ENCODE measurements around the gene PCSK6.
"Not testable (repeated sequence)": the region's sequence is repeated elsewhere in the genome, so short reads cannot be mapped to it uniquely, and the experiment has no call there.

PCSK6 gene

DNA sequence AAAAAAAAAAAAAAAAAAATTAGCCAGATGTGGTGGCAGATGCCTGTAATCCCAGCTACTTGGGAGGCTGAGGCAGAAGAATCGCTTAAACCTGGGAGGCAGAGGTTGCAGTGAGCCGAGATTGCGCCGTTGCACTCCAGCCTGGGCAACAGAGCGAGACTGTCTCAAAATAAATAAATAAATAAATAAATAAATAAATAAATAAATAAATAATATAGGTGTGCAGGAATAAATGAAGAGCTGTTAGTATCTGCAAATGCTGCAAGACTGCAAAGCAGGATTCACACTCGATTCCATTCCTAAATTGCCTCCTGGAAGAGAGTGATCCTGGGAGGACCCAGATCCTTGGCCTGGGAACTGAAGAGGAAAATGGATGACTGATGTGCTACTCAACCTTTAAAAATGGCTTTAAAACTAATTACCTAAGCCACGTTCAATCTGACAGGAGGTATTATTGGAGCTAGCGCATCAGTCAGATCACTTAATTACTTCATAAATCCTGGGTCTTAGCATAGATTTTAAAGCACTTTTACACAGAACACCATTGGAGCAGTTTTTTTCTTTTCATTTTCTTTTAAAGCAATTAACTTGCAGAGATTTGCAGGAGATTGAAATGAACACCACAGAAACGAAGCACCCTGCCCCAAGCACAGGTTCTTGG lies 132.9 kb downstream of the PCSK6 start:
- not testable (repeated sequence) for DNase-seq (ENCODE audit: low read depth in 3 of 3)

DNA sequence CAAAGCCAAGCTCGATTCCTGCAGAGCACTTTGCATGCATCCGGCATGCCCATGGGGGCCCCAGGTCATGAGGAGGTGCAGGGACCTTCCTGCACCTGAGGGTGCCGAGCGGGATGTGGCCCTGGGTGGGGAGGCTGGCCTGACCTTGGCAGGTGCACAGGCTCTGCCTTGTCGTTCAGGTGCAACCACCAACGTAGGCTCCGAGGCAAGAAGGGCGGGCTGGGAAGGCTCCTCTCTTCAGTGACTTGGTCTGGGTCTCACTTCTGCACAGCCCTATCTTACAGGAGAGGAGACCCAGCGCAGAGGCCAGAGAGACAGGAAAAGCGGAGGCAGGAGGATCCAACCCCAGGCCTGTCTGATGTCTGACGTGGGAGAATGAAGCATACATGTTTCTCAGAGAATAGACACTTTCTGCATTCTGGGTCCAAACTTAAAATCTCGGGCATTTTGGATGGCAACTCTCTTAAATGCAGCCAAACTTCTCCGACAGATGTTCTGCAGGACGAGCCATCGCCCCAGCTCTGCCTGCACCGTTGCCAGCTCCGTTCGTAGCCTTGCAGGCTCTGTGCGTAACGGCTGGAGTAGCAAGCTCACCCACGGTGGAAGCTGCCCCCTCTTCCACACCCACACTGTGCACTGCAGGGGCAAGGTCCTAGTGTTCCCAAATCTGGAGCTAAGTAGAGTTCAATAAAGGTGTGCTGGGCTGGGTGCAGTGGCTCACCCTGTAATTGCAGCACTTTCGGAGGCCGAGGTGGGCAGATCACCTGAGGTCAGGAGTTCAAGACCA lies 133.6 kb downstream of the PCSK6 start:
- no peak for DNase-seq (ENCODE audit: low read depth in 3 of 3)

- DNase-seq (ENCODE audit: low read depth in 3 of 3), result no peak
These were observed 134.4 kb downstream of the PCSK6 start for GRCh38 chr15:101354891-101355623.

DNA sequence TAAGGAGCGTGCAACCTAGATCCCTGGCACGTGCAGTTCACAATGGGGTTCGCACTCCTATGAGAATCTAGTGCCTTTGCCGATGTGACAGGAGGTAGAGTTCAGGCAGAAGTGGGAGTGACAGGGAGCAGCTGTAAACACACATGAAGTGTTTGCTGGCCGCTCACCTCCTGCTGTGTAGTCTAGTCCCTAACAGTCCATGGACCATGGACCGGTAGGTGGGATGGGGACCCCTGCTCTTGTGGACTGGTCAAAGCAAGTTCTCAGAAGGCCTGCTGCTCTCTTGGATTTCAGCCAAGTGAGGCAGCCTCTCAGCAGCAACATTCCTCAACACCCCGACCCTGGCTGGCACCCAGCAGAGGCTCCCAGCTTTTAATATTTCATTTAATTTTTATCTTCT lies 136.3 kb downstream of the PCSK6 start:
- no peak for DNase-seq (ENCODE audit: low read depth in 3 of 3)

- no peak for DNase-seq (ENCODE audit: low read depth in 3 of 3)
These were observed 137.8 kb downstream of the PCSK6 start for GRCh38 chr15:101351736-101352135.

DNA sequence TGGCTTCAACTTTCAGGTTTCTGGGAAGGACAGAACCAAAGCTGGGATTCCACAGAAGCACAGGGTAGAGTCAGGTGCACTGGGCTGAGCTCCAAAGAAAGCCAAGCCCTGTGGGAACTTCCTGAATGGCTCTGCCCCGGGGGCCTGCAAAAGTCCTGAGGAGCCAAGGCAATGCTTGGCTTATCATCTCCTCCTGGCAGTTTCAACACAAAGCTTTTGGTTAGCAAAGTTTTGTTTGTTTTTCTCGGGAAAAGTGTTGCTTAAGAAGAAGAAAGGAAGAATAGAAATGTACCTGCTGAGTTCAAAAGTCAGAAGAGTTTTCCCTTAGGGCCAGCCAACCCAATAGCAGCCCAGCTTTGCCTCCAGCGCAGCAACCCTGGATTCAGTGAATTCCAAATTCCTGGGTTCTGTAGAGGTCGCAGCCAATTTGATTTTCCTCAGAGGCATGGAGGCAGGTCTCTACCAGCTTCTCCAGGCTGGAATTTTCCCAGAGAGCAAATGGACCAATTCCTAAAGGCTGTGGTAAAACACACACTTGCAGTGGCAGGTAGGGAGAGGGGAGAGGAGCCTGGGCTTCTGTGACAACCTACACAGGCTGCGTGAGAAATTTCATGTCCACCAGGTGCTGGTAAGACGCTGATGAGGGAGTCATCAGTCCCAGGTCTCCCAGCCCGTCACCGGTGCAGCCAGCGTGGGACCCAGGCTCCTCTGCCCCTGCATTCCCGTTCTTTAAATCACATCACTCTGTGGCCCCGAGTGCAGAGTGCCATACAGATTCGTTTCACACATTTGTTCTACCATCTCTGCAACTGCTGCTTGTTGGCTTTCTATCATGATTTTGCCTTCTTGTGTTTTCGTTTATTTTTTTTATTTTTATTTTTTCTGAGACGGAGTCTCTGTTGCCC lies 140.2 kb downstream of the PCSK6 start:
- no peak for DNase-seq (ENCODE audit: low read depth in 3 of 3)

DNA sequence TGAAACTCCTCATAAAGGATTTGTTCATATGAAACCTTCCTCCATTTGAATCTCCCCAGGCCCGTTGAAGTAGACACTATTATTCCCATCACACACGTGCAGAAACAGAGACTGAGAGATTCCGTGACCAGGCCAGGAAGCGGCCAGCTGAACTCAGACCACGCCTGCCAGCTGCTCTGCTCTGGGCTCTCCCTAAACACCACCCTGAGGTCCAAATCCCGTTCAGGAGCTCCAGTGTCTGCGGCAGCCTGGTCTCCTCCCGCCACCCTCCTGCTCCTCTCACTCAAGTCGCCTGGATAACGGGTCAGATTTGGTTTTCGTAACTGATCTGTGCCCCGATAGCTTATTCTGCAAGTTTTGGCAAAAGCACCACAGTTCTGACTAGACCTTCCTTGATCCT lies 140.9 kb downstream of the PCSK6 start:
- no peak for DNase-seq (ENCODE audit: low read depth in 3 of 3)

- no peak for DNase-seq (ENCODE audit: low read depth in 3 of 3)
These were observed 141.5 kb downstream of the PCSK6 start for GRCh38 chr15:101348015-101348414.

GRCh38 chr15:101347454-101347853 lies 142.1 kb downstream of the PCSK6 start:
- DNase-seq (ENCODE audit: low read depth in 3 of 3), result no peak

DNA sequence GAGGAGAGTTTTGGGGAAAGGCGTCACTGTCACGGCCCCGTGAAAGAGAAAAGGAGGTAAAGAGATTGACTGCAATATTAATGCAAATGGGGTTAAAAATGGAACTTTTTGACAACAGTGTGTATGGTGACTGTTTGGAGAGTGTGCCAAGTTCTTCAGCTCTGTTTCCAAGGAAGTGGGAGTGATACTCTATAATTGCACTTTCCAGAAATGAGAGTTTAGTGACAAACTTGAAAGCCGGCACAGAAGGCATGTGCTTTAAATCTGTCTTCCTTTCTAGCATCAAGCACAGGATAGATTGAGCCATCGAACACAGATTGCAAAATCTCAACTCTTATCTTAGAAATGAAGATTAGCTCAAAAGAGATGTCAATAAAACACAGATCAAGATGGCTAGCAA lies 142.6 kb downstream of the PCSK6 start:
- no peak for DNase-seq (ENCODE audit: low read depth in 3 of 3)

DNA sequence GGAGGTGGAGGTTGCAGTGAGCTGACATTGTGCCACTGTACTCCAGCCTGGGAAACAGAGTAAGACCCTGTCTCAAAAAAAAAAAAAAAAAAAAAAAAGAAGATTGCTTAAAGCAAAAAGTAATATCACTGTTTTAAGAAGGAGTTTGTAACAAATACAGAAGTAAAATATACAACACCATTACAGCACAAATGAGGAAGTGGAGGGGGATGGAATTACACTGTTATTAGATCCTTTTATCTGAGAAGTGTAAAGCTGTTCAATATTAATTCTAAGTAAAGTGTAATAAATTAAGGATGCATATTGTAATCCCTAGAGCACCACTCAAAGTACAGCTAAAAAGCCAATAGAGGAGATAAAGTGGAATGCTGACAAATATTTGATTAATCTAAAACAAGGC lies 147.5 kb downstream of the PCSK6 start:
- DNase-seq (ENCODE audit: low read depth in 3 of 3), result no peak

- no peak for DNase-seq (ENCODE audit: low read depth in 3 of 3)
These were observed 150.9 kb downstream of the PCSK6 start for GRCh38 chr15:101338502-101339057.

DNA sequence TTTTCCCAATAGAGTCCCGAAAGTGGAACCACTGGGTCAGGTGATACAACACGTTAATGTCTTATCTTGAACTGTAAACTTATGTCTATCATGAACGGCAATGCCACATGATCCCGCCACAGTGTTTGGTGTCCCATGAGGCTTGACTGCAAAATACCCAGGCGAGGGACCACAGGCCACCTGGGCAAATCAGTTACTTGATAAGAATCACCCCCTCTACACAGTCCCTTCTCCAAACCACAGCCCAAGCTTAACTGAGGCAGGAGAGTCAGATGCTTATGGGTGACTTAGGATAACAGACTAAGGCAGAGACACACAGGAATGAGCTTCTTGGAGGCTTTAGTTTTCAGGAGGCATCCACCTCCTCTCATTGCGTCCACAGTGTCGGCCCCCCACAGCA lies 151.5 kb downstream of the PCSK6 start:
- no peak for DNase-seq (ENCODE audit: low read depth in 3 of 3)

GRCh38 chr15:101333907-101334789 lies 155.4 kb downstream of the PCSK6 start:
- DNase-seq (ENCODE audit: low read depth in 3 of 3), result peak; percentile 16 to 39 (median 38)

DNA sequence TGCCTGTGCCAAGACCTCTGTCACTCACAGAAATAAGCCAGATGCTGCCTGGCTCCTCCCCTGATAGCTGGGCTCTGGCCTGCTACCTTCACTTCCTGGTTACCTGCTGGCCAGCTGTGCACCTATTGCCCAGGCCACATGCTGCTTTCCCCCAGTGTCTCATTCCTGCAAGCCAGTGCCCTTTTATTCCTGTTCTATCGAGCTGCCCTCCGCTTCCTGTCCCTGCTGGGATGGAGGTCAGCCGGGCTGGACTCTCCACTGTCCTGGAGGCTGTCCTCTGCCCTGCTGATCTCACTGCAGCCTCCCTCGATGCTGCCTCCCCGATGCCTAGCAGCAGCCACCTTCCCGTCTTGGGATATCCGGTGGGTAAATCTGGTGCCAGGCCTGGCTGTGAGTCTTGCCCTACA lies 157.4 kb downstream of the PCSK6 start:
- no peak for DNase-seq (ENCODE audit: low read depth in 3 of 3)

DNA sequence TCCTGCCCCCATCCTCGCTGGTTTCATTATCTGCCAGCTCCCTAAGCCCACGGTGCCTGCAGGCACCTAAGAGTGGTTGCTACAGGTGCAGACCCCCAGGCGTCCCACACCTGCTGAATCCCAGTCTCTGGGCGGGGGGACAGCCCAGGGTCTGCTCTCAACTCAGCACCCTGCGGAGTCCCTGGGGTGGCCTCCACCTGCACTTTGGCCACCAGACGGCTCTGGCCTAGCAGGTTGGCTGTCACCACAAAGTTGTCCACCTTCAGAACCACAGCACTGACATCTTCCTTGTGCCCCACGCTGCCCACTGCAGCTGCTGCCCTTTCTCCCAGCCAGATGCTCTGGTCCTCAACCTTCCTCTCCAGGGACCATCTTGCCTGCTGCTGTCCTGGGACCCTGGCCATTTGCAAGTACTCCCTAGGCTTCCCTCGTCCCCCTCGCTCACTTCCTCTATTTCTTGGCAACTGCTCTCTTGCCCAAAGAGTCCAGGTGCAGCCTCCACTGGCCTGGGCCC lies 159.6 kb downstream of the PCSK6 start:
- DNase-seq (ENCODE audit: low read depth in 3 of 3), result no peak

GRCh38 chr15:101329309-101329863 lies 160.1 kb downstream of the PCSK6 start:
- no peak for DNase-seq (ENCODE audit: low read depth in 3 of 3)

DNA sequence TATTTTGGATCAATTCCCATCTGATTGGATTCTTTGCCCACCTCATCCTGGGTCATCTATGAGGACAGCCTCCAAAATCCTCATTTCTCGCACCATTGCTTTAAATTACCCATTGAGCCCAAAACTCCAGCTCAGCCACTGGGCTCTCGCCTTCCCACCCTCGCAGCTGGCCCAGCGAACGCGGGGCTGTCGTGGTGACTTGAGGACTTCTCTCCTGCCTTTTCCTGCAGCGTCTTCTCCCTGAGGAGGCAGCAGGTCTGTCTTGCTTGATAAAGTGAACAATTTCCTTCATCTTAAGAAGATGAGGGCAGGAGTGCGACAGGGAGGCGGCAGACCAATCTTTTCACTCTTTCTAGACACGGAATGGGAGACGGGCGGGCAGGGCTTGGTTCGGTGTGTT lies 161.5 kb downstream of the PCSK6 start:
- no peak for DNase-seq (ENCODE audit: low read depth in 3 of 3)

GRCh38 chr15:101327147-101327740 lies 162.3 kb downstream of the PCSK6 start:
- no peak for DNase-seq (ENCODE audit: low read depth in 3 of 3)
